ENCODE data around the gene CPNE1.

CPNE1 gene

GRCh38 chr20:35680452-35681183 is 15.9 kb upstream of the CPNE1 start:
- no peak for TF ChIP-seq POLR2A (IDR thresholded peaks at IDR 0.05; ENCODE audit: low read depth, low read length)
- FAIRE-seq (no peak), DNase-seq (ENCODE audit: insufficient read length, low spot score) (no peak)

- DNase-seq (ENCODE audit: insufficient read length, low spot score) (no peak), FAIRE-seq (no peak)
- TF ChIP-seq POLR2A (IDR thresholded peaks at IDR 0.05; ENCODE audit: low read depth, low read length), result no peak
These were observed 10.2 kb upstream of the CPNE1 start for GRCh38 chr20:35674921-35675320.

GRCh38 chr20:35673884-35674283 is 9.2 kb upstream of the CPNE1 start:
- DNase-seq (ENCODE audit: insufficient read length, low spot score) (no peak), FAIRE-seq (no peak)
- no peak for TF ChIP-seq POLR2A (IDR thresholded peaks at IDR 0.05; ENCODE audit: low read depth, low read length)

- DNase-seq (ENCODE audit: insufficient read length, low spot score) (no peak), FAIRE-seq (no peak)
- TF ChIP-seq POLR2A (IDR thresholded peaks at IDR 0.05; ENCODE audit: low read depth, low read length), result no peak
These were observed 5.0 kb upstream of the CPNE1 start for GRCh38 chr20:35669681-35670080.

GRCh38 chr20:35669221-35669620 is 4.5 kb upstream of the CPNE1 start:
- no peak for DNase-seq (ENCODE audit: insufficient read length, low spot score)
- no peak for TF ChIP-seq POLR2A (IDR thresholded peaks at IDR 0.05; ENCODE audit: low read depth, low read length)
- no peak for FAIRE-seq

GRCh38 chr20:35665949-35666288 is 1.2 kb upstream of the CPNE1 start:
- FAIRE-seq, result no peak
- no peak for TF ChIP-seq POLR2A (IDR thresholded peaks at IDR 0.05; ENCODE audit: low read depth, low read length)
- no peak for DNase-seq (ENCODE audit: insufficient read length, low spot score)

DNA sequence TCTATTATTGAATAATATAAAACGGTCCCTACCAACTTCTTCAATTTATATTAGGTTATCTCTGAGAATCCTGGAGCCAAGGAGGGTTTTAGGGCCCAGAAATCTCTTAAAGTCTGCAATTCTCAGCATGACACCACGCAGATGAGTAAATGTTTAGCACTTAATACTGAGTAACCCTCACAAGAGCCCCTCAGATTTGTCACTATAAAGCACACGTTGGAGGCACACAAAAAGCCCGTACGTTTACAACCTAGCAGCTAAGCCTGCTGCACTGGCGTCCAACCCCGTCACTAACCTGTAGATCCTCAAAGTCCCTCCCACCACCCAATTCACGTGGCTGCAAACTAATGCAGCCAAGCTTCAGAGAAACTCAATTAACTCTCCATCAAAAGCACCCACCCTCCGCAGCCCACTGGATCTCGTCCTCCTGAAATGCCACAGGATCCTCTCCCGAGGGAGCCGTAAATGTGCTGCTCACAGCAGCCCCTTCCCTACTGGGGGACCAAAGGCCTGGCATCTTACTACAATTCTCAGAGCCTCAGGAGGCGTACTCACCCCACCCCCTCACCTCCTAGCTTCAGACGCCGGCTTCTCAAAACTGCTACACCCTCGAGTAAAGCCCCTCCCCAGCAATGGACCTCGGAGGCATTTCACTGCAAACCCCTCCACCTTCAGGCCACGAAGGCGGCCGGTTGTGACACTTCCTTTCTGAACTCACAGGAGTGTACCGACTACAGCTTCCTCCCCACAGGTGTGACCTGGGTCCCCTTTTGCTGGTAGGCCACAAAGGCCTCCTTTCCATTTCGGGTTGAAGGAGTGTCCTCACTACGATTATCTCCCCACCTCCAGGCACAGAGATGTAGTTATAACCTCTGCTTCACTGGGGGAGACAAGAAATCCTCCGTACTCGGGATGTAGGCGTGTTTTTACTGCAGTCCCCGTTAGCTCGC is 909 bp downstream of the CPNE1 start:
- DNase-seq (ENCODE audit: insufficient read length, low spot score) (peak; percentile 7), FAIRE-seq (no peak)
- TF ChIP-seq POLR2A (IDR thresholded peaks at IDR 0.05; ENCODE audit: low read depth, low read length), result no peak

DNA sequence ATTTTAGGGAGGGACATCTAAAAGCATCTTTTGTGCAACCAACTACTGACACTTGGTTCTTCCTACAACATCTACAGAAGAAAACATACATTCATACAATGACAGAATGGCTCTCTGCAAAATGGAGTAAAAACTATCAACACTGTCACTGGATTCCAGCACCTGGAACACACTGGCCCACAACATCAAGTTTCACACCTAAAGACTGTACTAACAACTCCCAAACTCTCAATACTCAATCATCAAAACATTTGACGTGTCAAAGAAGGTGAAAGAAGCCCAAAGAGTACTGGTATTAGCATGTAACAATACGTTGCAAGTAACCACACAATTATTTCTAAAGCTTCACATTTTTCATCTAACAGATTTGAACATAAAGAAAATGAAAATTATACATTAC is 2.1 kb downstream of the CPNE1 start:
- DNase-seq (ENCODE audit: insufficient read length, low spot score) (no peak), FAIRE-seq (no peak)

DNA sequence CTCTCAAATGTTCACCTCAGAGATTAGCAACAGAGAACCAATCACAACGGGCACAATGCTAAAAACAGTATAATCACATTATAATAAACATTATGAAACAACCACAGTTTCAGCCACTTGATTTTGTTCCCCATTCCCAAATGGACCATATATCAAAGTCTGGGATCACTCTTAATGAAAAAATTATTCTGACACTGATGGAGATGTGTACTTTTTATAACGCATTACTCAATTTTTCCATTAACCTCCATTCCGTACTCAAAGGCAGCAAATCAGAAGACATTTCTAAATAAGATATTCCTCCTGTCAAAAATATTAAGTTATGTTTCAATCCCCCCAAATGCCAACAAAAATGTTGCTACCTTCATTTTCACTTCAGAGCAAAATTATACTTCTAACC is 2.8 kb downstream of the CPNE1 start:
- no peak for TF ChIP-seq POLR2A (IDR thresholded peaks at IDR 0.05; ENCODE audit: low read depth, low read length)
- no peak for DNase-seq (ENCODE audit: insufficient read length, low spot score)
- no peak for FAIRE-seq

More for the DNA sequence above, 2.1 kb downstream of the CPNE1 start:
- no peak for TF ChIP-seq POLR2A (IDR thresholded peaks at IDR 0.05; ENCODE audit: low read depth, low read length)

GRCh38 chr20:35661053-35661452 is 3.6 kb downstream of the CPNE1 start:
- FAIRE-seq, result no peak
- TF ChIP-seq POLR2A (IDR thresholded peaks at IDR 0.05; ENCODE audit: low read depth, low read length), result no peak
- DNase-seq (ENCODE audit: insufficient read length, low spot score), result no peak

- no peak for TF ChIP-seq POLR2A (IDR thresholded peaks at IDR 0.05; ENCODE audit: low read depth, low read length)
- no peak for FAIRE-seq
- DNase-seq (ENCODE audit: insufficient read length, low spot score), result no peak
These were observed 4.4 kb downstream of the CPNE1 start for GRCh38 chr20:35660122-35660937.

DNA sequence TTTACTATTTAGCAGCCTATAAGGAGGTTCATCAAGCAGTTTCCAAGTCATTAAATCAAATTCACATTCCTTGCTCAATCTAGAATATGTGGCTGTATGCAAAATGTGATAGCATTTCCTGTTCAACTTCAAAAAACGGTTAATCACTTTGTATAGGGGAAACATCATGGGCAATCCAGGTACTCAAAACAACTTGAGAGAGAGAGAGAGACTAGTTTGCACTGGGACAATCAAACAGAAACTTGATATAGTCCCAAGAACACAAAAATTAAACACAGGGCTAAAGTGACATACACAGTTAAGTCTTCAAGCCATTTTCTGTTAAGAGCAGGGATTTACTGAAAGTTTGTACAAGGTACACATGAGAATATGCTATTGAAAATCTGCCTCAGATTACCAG is 7.4 kb downstream of the CPNE1 start:
- no peak for DNase-seq (ENCODE audit: insufficient read length, low spot score)
- no peak for TF ChIP-seq POLR2A (IDR thresholded peaks at IDR 0.05; ENCODE audit: low read depth, low read length)
- no peak for FAIRE-seq

GRCh38 chr20:35654415-35654814 is 10.3 kb downstream of the CPNE1 start:
- FAIRE-seq (no peak), DNase-seq (ENCODE audit: insufficient read length, low spot score) (no peak)
- no peak for TF ChIP-seq POLR2A (IDR thresholded peaks at IDR 0.05; ENCODE audit: low read depth, low read length)

GRCh38 chr20:35653893-35654292 is 10.8 kb downstream of the CPNE1 start:
- no peak for TF ChIP-seq POLR2A (IDR thresholded peaks at IDR 0.05; ENCODE audit: low read depth, low read length)
- FAIRE-seq, result no peak

More at GRCh38 chr20:35653893-35654292, 10.8 kb downstream of the CPNE1 start:
- DNase-seq (ENCODE audit: insufficient read length, low spot score), result no peak
